K562 (cell line): ENCODE measurements around the gene AMDHD2. TPM values are rescaled to one million over a fixed set of nuclear protein-coding genes. Genes with fewer than 3 reads are reported as not detected.

Experiments
- ATAC-seq: fragments of 200-7000 bp; cut with Tn5 transposase; 3 replicates; pipeline ENCODE4 v1.9.1; 2020; ENCODE audit warnings: moderate library complexity
- BruUV-seq: library from RNA; stranded (reverse); fragments of 400-500 nt; replicated peaks from 2 replicates; lab custom pipeline; 2021; lab: Mats Ljungman, UMichigan
- CTCF ChIA-PET: fragments of 300-600 bp; formaldehyde crosslinking; extraction: SDS; loops from one replicate; lab custom pipeline; 2021; ENCODE audit warnings: low intra/inter-chr PET ratio; lab: Yijun Ruan, JAX
- POLR2A ChIA-PET: fragments of 300-600, 350-650 bp; sonication (Branson Sonifier 250); formaldehyde crosslinking; extraction: SDS; loops from one replicate; lab custom pipeline; 2021; ENCODE audit warnings: antibody characterized with exemption, inconsistent platforms; lab: Yijun Ruan, JAX
- DNase-seq, 4 experiments: peaks; one replicate each; pipeline versions ENCODE4 v3.0.0 to v3.0.0-alpha.2; 2011 to 2018; ENCODE audit warnings: low spot score in 3 of 4, mixed read lengths in 3 of 4; ENCODE audit errors: extremely low read depth in 1 of 4
- FAIRE-seq: peaks from 2 replicates; lab custom pipeline; 2011; peaks lifted over from hg19 to GRCh38; lab: Jason Lieb, UNC
- H2AFZ ChIP-seq: 2 replicates; pipeline ENCODE4 v1.6.0; 2011; ENCODE audit warnings: low read depth, low read length, control low read depth, inconsistent platforms
- H3K27ac ChIP-seq: fragments of 200-600 bp; 3 replicates; pipeline ENCODE4 v1.8.0; 2011; ENCODE audit warnings: low read depth, mild to moderate bottlenecking, control low read depth, inconsistent platforms, low read length, moderate library complexity, mixed read lengths; ENCODE audit errors: extremely low read depth
- H3K27me3 ChIP-seq, 2 experiments: fragments of 300-600 bp in 1 of 2; 2 replicates in 1 of 2; 3 replicates in 1 of 2; pipeline versions ENCODE4 v1.6.0 to v1.8.0; 2011; ENCODE audit warnings: inconsistent platforms in 2 of 2, low read length in 2 of 2, mild to moderate bottlenecking in 1 of 2, mixed read lengths in 1 of 2, moderate library complexity in 1 of 2; ENCODE audit not compliant: control insufficient read depth in 2 of 2, insufficient read depth in 2 of 2
- H3K36me3 ChIP-seq: fragments of 300-600 bp; 3 replicates; pipeline ENCODE4 v1.8.0; 2011; ENCODE audit warnings: mild to moderate bottlenecking, low read length, inconsistent platforms; ENCODE audit not compliant: control insufficient read depth, insufficient read depth
- H3K4me1 ChIP-seq, 2 experiments: fragments of 200-600 bp in 1 of 2; replicated peaks in 1 of 2; 2 replicates in 1 of 2; 3 replicates in 1 of 2; pipeline versions ENCODE4 v1.5.1 to v1.8.0; 2011; ENCODE audit warnings: inconsistent platforms in 2 of 2, low read length in 2 of 2, mild to moderate bottlenecking in 1 of 2, mixed read lengths in 1 of 2, moderate library complexity in 1 of 2; ENCODE audit not compliant: control insufficient read depth in 2 of 2, insufficient read depth in 2 of 2
- H3K4me2 ChIP-seq: 2 replicates; pipeline ENCODE4 v1.6.1; 2011; ENCODE audit warnings: low read length, control low read depth, inconsistent platforms, mixed read lengths; ENCODE audit not compliant: insufficient read depth
- H3K4me3 ChIP-seq: fragments of 200-600 bp; sonication (generic), shearing (Covaris generic); 2 replicates; pipeline ENCODE4 v1.5.1; 2016; ENCODE audit warnings: control low read depth, inconsistent platforms
- H3K79me2 ChIP-seq: fragments of 200-600 bp; 3 replicates; pipeline ENCODE4 v1.8.0; 2011; ENCODE audit warnings: low read length, inconsistent platforms; ENCODE audit not compliant: control insufficient read depth, insufficient read depth
- H3K9ac ChIP-seq, 2 experiments: 2 replicates each; pipeline versions ENCODE4 v1.6.0 to v1.6.1; 2011; ENCODE audit warnings: low read depth in 2 of 2, low read length in 2 of 2, control low read depth in 1 of 2, inconsistent platforms in 1 of 2, mild to moderate bottlenecking in 1 of 2, mixed read lengths in 1 of 2; ENCODE audit not compliant: insufficient read depth in 1 of 2
- H3K9me1 ChIP-seq: one replicate; pipeline ENCODE4 v1.6.0; 2011; ENCODE audit warnings: inconsistent platforms, mild to moderate bottlenecking, low read length, moderate library complexity; ENCODE audit not compliant: control insufficient read depth, insufficient read depth
- H3K9me3 ChIP-seq: replicated peaks from 2 replicates; pipeline ENCODE4 v1.5.1; 2011; ENCODE audit warnings: low read depth, low read length, inconsistent platforms; ENCODE audit not compliant: control insufficient read depth, insufficient read depth
- H4K20me1 ChIP-seq: replicated peaks from 2 replicates; pipeline ENCODE4 v1.6.1; 2011; ENCODE audit warnings: low read length, inconsistent platforms, mixed read lengths; ENCODE audit not compliant: control insufficient read depth, insufficient read depth
- ATF2 ChIP-seq: sonication (generic); formaldehyde crosslinking; IDR thresholded peaks from 2 replicates; pipeline ENCODE4 v1.8.1; 2022; ENCODE audit warnings: missing genetic modification reagents
- CHD4 ChIP-seq: fragments of 200-600 bp; sonication (generic); IDR thresholded peaks from 3 replicates; pipeline ENCODE4 v1.6.1; 2012; ENCODE audit warnings: low read depth, mild to moderate bottlenecking, mixed read lengths, low read length, inconsistent platforms; ENCODE audit not compliant: insufficient read depth, insufficient replicate concordance, poor library complexity, severe bottlenecking
- ERF ChIP-seq: fragments of 450-650 bp; formaldehyde crosslinking; IDR thresholded peaks from 2 replicates; pipeline ENCODE4 v1.4.0; 2020; ENCODE audit warnings: mild to moderate bottlenecking, mixed read lengths
- MBD2 ChIP-seq: sonication (generic); IDR thresholded peaks from 2 replicates; pipeline ENCODE4 v1.6.1; 2016; ENCODE audit warnings: low read depth, borderline replicate concordance
- MYC ChIP-seq, 2 experiments: fragments of 250-450 bp in 1 of 2; sonication (Bioruptor Pico) in 1 of 2; IDR thresholded peaks; 2 replicates each; pipeline versions ENCODE4 v1.5.1 to v1.6.1; 2012 to 2021; ENCODE audit warnings: low read depth in 2 of 2, borderline replicate concordance in 1 of 2, improper control_type of control experiment in 1 of 2, low read length in 1 of 2, mild to moderate bottlenecking in 1 of 2, moderate library complexity in 1 of 2
- NR4A1 ChIP-seq, 2 experiments: fragments of 250-450 bp in 1 of 2; fragments of 450-650 bp in 1 of 2; sonication (Bioruptor Pico) in 1 of 2; IDR thresholded peaks; 2 replicates each; pipeline versions ENCODE4 v1.4.0 to v1.6.1; 2016 to 2020; ENCODE audit warnings: mild to moderate bottlenecking in 2 of 2, missing compliant biosample characterization in 1 of 2, missing genetic modification characterization in 1 of 2, moderate library complexity in 1 of 2
- SRSF7 ChIP-seq: fragments of 200-400 bp; formaldehyde crosslinking; optimal IDR thresholded peaks from 2 replicates; pipeline ENCODE3; 2017; ENCODE audit warnings: mild to moderate bottlenecking, low read depth, low read length
- TCF7 ChIP-seq: sonication (generic); IDR thresholded peaks from 2 replicates; pipeline ENCODE4 v1.6.1; 2016; ENCODE audit warnings: antibody characterized with exemption, borderline replicate concordance
- TCF7L2 ChIP-seq: fragments of 150-350 bp; IDR thresholded peaks from 2 replicates; pipeline ENCODE4 v1.6.1; 2016; ENCODE audit warnings: low read depth, mild to moderate bottlenecking, low read length, moderate library complexity
- TOE1 ChIP-seq, 2 experiments: fragments of 450-650 bp in 1 of 2; sonication (generic) in 1 of 2; formaldehyde crosslinking in 1 of 2; IDR thresholded peaks; 2 replicates each; pipeline versions ENCODE4 v1.7.1 to v1.8.0; 2016 to 2022; ENCODE audit warnings: borderline replicate concordance in 2 of 2, mild to moderate bottlenecking in 2 of 2, antibody characterized with exemption in 1 of 2, inconsistent platforms in 1 of 2, low read depth in 1 of 2, missing genetic modification reagents in 1 of 2, moderate library complexity in 1 of 2
- ZNF165 ChIP-seq: fragments of 250-450 bp; sonication (Bioruptor Pico); IDR thresholded peaks from 2 replicates; pipeline ENCODE4 v1.4.0; 2020; ENCODE audit warnings: borderline replicate concordance
- ZNF584 ChIP-seq: fragments of 200-800 bp; sonication (Bioruptor generic); IDR thresholded peaks from 2 replicates; pipeline ENCODE4 v1.6.1; 2016; ENCODE audit warnings: low read depth, mild to moderate bottlenecking, missing genetic modification characterization, missing compliant biosample characterization
- WGBS: fragments of 100-300 bp; shearing (Covaris generic); methylation state at CpG from one replicate; pipeline ENCODE4 v1.1.6; 2016; ENCODE audit warnings: low coverage, mixed read lengths; ENCODE audit not compliant: insufficient coverage; ENCODE audit errors: missing lambda C conversion rate; 5-methylcytosine and 5-hydroxymethylcytosine counted together
- in situ Hi-C: fragments of 300-500 bp; cut with MboI; formaldehyde crosslinking; loops from 4 replicates; pipeline ENCODE4 v1.15.0; 2018; ENCODE audit warnings: inconsistent platforms, mixed read lengths
- intact Hi-C: fragments of 100-400 bp; cut with micrococcal nuclease; formaldehyde crosslinking; loops from 2 replicates; pipeline ENCODE4 v1.14.2; 2022
- polyA plus RNA-seq, 8 experiments: library from polyadenylated mRNA; depleted of rRNA in 4 of 8; stranded (reverse) in 5 of 8; unstranded in 3 of 8; fragments of >200 nt; fragmentation: Nextera tagmentation in 2 of 8; fragmentation: Illumina TruSeq in 1 of 8; extraction: Ambion mirVana in 2 of 8; extraction: Trizol in 1 of 8; gene quantifications; 2 replicates each; pipeline versions ENCODE4 v1.2.1 to v1.2.3, GENCODE V29; 2011 to 2014; ENCODE audit warnings: inconsistent platforms in 1 of 8, missing spikeins in 1 of 8
- total RNA-seq, 7 experiments: library from RNA; depleted of rRNA in 6 of 7; stranded (reverse); fragments of >200 nt in 6 of 7; fragmentation: Illumina TruSeq in 2 of 7; extraction: Trizol in 2 of 7; gene quantifications; 2 replicates each; pipeline versions ENCODE4 v1.2.1 to v1.2.3, GENCODE V29; 2011 to 2021; ENCODE audit warnings: low replicate concordance in 1 of 7

AMDHD2 gene
- total and polyA plus RNA-seq, 9 of the 15 experiments (the other 6 are each of a cell fraction or from before 2014, with no cell fraction given): 0.38 to 56.9 (median 18.3) TPM; not detected in 1

- TF ChIP-seq TCF7L2 (peak; percentile 93), ZNF165 (CRISPR knock-in tag) (no peak)
These were observed 6.5 kb upstream of the AMDHD2 start, which contains the start of gene ATP6V0C (continued) for GRCh38 chr16:2513405-2514332.

GRCh38 chr16:2514333-2515179 is 5.6 kb upstream of the AMDHD2 start:
- H3K9ac ChIP-seq: peak overlapping the region; percentile 90 to 96
- in situ Hi-C loops (no loop called here), intact Hi-C loops (no loop called here)
- no peak overlapping the region for H2AFZ ChIP-seq
- H3K9me3 ChIP-seq: no peaks in the 10 kb centered on the region
- peak overlapping the region; percentile 98 for H3K4me3 ChIP-seq
- peak in 2 of 4 experiments; percentile 79 to 80 for DNase-seq
- TSS peak; percentile 60 for BruUV-seq
- peaks cover 40% of the 10 kb centered on the region for H3K36me3 ChIP-seq
- peak overlapping the region; percentile 94 for H3K4me2 ChIP-seq
- FAIRE-seq: no peak
- 0% methylated on average over 20 of the region's 63 CpGs for WGBS
- H3K79me2 ChIP-seq: peaks cover 65% of the 10 kb centered on the region
- H4K20me1 ChIP-seq: peaks cover 46% of the 10 kb centered on the region
- peaks cover 63 to 95% of the 10 kb centered on the region in 2 experiments for H3K4me1 ChIP-seq
- H3K27ac ChIP-seq: peak overlapping the region; percentile 96
- ATAC-seq: no peak
- peaks cover 8% of the 10 kb centered on the region for H3K9me1 ChIP-seq
- CTCF ChIA-PET: interaction anchor here (1.0 to 1.1 kb wide), 2 partner anchors 12 to 40 kb away, joined by 4 to 5 read pairs; partner anchors contain the start of gene TBC1D24
- POLR2A ChIA-PET: interaction anchor here (0.6 to 2.1 kb wide), 13 partner anchors 9 to 494 kb away, joined by 3 to 9 read pairs (median 3); partner anchors contain the start of genes NTHL1, TRAF7 and TSC2
- no peaks in the 10 kb centered on the region for H3K27me3 ChIP-seq
- TF ChIP-seq NR4A1 (CRISPR knock-in tag; IDR thresholded peaks at IDR 0.05): no peak
- no peak for TF ChIP-seq NR4A1 (tag; IDR thresholded peaks at IDR 0.05)
- no peak for TF ChIP-seq ZNF584 (CRISPR knock-in tag)
- TF ChIP-seq SRSF7: no peak
- no peak for TF ChIP-seq TCF7
- no peak for TF ChIP-seq MBD2
- no peak for TF ChIP-seq ERF (CRISPR knock-in tag)
- no peak for TF ChIP-seq MYC (IDR thresholded peaks at IDR 0.05; ENCODE audit: low read depth, low read length)
- TF ChIP-seq MYC (CRISPR knock-in tag; IDR thresholded peaks at IDR 0.05; ENCODE audit: borderline replicate concordance, low read depth): 0 out of 2 replicates have a peak, but pooled peaks have one; percentile 31
- no peak for TF ChIP-seq TOE1 (IDR thresholded peaks at IDR 0.05; ENCODE audit: borderline replicate concordance)
- no peak for TF ChIP-seq TOE1 (CRISPR knock-in tag; IDR thresholded peaks at IDR 0.05; ENCODE audit: borderline replicate concordance, low read depth)
- TF ChIP-seq CHD4: no peak
- TF ChIP-seq ATF2 (CRISPR knock-in tag): no peak
